Loucy (cell line): ENCODE data around the gene WWOX.

Source experiments
- CTCF ChIP-seq: fragments of 200-600 bp; sonication (generic); conservative IDR thresholded peaks from 2 replicates; pipeline ENCODE4 v1.5.1; 2014; ENCODE audit warnings: mild to moderate bottlenecking, antibody characterized with exemption, low read length
- EZH2phosphoT487 ChIP-seq: fragments of 200-600 bp; IDR thresholded peaks from 2 replicates; pipeline ENCODE4 v1.6.1; 2018; ENCODE audit warnings: antibody characterized with exemption, mild to moderate bottlenecking, moderate library complexity, borderline replicate concordance

- no peak for TF ChIP-seq CTCF
- TF ChIP-seq EZH2phosphoT487: no peak
Observed at GRCh38 chr16:78962457-78962929, 863.0 kb downstream of the WWOX start.
